Peyer's patch (tissue), 4 donors: ENCODE data around the gene RAE1. TPM values are rescaled to one million over a fixed set of nuclear protein-coding genes. Genes with fewer than 3 reads are reported as not detected.

Experiments
- DNase-seq, 3 donors: peaks; one replicate each; pipeline ENCODE4 v3.0.0-alpha.2; 2017 to 2019
- H3K27ac ChIP-seq, 4 donors: fragments of 200-600 bp; sonication (generic); one replicate each; pipeline ENCODE4 v1.5.1; 2016 to 2019
- H3K27me3 ChIP-seq, 2 donors: fragments of 200-600 bp; sonication (generic); one replicate each; pipeline ENCODE4 v1.5.1; 2019
- H3K36me3 ChIP-seq, 3 donors: fragments of 200-600 bp; sonication (generic); one replicate each; pipeline ENCODE4 v1.5.1; 2016 to 2019
- H3K4me1 ChIP-seq, 4 donors: fragments of 200-600 bp; sonication (generic); one replicate each; pipeline ENCODE4 v1.5.1; 2016 to 2019
- H3K4me3 ChIP-seq, 4 donors: fragments of 200-600 bp; sonication (generic); 1 replicate in 3 of 4; 2 replicates in 1 of 4; pipeline ENCODE4 v1.5.1; 2016 to 2019; ENCODE audit warnings: mild to moderate bottlenecking in 1 of 4
- H3K9me3 ChIP-seq, 4 donors: fragments of 200-600 bp; sonication (generic); one replicate each; pipeline ENCODE4 v1.5.1; 2016 to 2019; ENCODE audit warnings: mild to moderate bottlenecking in 1 of 4
- CTCF ChIP-seq, 6 experiments: fragments of 450-650 bp in 4 of 6; fragments of 200-600 bp in 2 of 6; sonication (generic) in 1 of 6; IDR thresholded peaks; one replicate each; pipeline ENCODE4 v1.5.1; 2017 to 2019; ENCODE audit warnings: antibody characterized with exemption in 6 of 6, mild to moderate bottlenecking in 3 of 6, moderate library complexity in 1 of 6
- POLR2A ChIP-seq, 2 donors: fragments of 450-650 bp; IDR thresholded peaks; one replicate each; pipeline ENCODE4 v1.5.1; 2017; ENCODE audit warnings: antibody characterized with exemption in 2 of 2, mild to moderate bottlenecking in 2 of 2, moderate library complexity in 2 of 2
- total RNA-seq, 4 donors: library from RNA; depleted of rRNA; stranded (reverse); fragments of >200 nt; gene quantifications; one replicate each; pipeline ENCODE4 v1.1.0, GENCODE V29; 2016

The RAE1 gene
- total RNA-seq, 4 donors from 2014 or later, result 21.5 to 38.9 (median 33.3) TPM

- Histone ChIP-seq H3K4me1 (peaks cover 0 to 3% (median 0%) of the 10 kb centered on the region in 4 donors), H3K27me3 (no peaks in the 10 kb centered on the region), H3K27ac (no peak overlapping the region), H3K36me3 (no peaks in the 10 kb centered on the region), H3K9me3 (no peaks in the 10 kb centered on the region), H3K4me3 (no peak overlapping the region)
- no peak for DNase-seq
- no peak for TF ChIP-seq CTCF (IDR thresholded peaks at IDR 0.05)
- TF ChIP-seq POLR2A (IDR thresholded peaks at IDR 0.05), result no peak
Measured at GRCh38 chr20:57327820-57328219, 23.2 kb upstream of the RAE1 start.

- H3K4me1 ChIP-seq, result peaks cover 0 to 3% (median 0%) of the 10 kb centered on the region in 4 donors
- no peaks in the 10 kb centered on the region for H3K27me3 ChIP-seq
- TF ChIP-seq POLR2A (IDR thresholded peaks at IDR 0.05) (no peak), CTCF (IDR thresholded peaks at IDR 0.05) (no peak)
- no peak within 1 kb of the TSS for H3K27ac ChIP-seq
- H3K4me3 ChIP-seq, result no peak within 1 kb of the TSS
- no peak for DNase-seq
- H3K9me3 ChIP-seq, result no peaks in the 10 kb centered on the region
- no peaks in the 10 kb centered on the region for H3K36me3 ChIP-seq
Measured at GRCh38 chr20:57329608-57330221, 21.3 kb upstream of the RAE1 start, which contains the start of gene SPO11. TSS of gene SPO11 (plus strand) at chr20:57329803. CDS start at chr20:57329868, 65 bp downstream.

GRCh38 chr20:57330998-57331397, 20.1 kb upstream of the RAE1 start:
- Histone ChIP-seq H3K27me3 (no peaks in the 10 kb centered on the region), H3K4me3 (no peak overlapping the region), H3K36me3 (no peaks in the 10 kb centered on the region), H3K4me1 (peaks cover 0 to 3% (median 0%) of the 10 kb centered on the region in 4 donors), H3K9me3 (no peaks in the 10 kb centered on the region), H3K27ac (no peak overlapping the region)
- no peak for DNase-seq
- no peak for TF ChIP-seq POLR2A (IDR thresholded peaks at IDR 0.05)
- no peak for TF ChIP-seq CTCF (IDR thresholded peaks at IDR 0.05)

GRCh38 chr20:57332105-57333089, 18.7 kb upstream of the RAE1 start:
- Histone ChIP-seq H3K4me1 (no peaks in the 10 kb centered on the region), H3K4me3 (no peak overlapping the region), H3K27me3 (no peaks in the 10 kb centered on the region), H3K27ac (no peak overlapping the region), H3K36me3 (no peaks in the 10 kb centered on the region), H3K9me3 (no peaks in the 10 kb centered on the region)
- TF ChIP-seq POLR2A (IDR thresholded peaks at IDR 0.05), result no peak
- TF ChIP-seq CTCF (IDR thresholded peaks at IDR 0.05), result peak in 1 of 6 experiments; percentile 18
- DNase-seq, result no peak

GRCh38 chr20:57335392-57335791, 15.7 kb upstream of the RAE1 start:
- no peak for TF ChIP-seq CTCF (IDR thresholded peaks at IDR 0.05)
- no peak for TF ChIP-seq POLR2A (IDR thresholded peaks at IDR 0.05)
- H3K27me3 ChIP-seq, result no peaks in the 10 kb centered on the region

More at GRCh38 chr20:57335392-57335791, 15.7 kb upstream of the RAE1 start:
- Histone ChIP-seq H3K27ac (no peak overlapping the region), H3K36me3 (no peaks in the 10 kb centered on the region), H3K4me3 (no peak overlapping the region), H3K9me3 (no peaks in the 10 kb centered on the region), H3K4me1 (no peaks in the 10 kb centered on the region)
- DNase-seq, result no peak
